Left renal pelvis (tissue), 4 donors: ENCODE measurements around the gene DMD. TPM values are rescaled to one million over a fixed set of nuclear protein-coding genes. Genes with fewer than 3 reads are reported as not detected.

ENCODE experiments used
- DNase-seq, 4 donors: peaks; one replicate each; pipeline ENCODE4 v3.0.0-alpha.2; 2013; ENCODE audit warnings: low read depth in 4 of 4, low spot score in 3 of 4
- polyA plus RNA-seq, 4 donors: library from polyadenylated mRNA; unstranded; fragments of 120-200 nt; gene quantifications; one replicate each; pipeline ENCODE4 v1.2.1, GENCODE V29; 2013; ENCODE audit not compliant: insufficient read length in 4 of 4

Gene DMD
- polyA plus RNA-seq, 4 donors: 17.2 to 31.2 (median 20.1) TPM

GRCh38 chrX:31572360-31572759, 1639.0 kb downstream of the DMD start:
- no peak for DNase-seq

- DNase-seq: no peak
Observed at GRCh38 chrX:31570658-31571057, 1640.7 kb downstream of the DMD start.

GRCh38 chrX:31563792-31564191, 1647.6 kb downstream of the DMD start:
- no peak for DNase-seq

- no peak for DNase-seq
Observed at GRCh38 chrX:31555506-31555905, 1655.8 kb downstream of the DMD start.

- DNase-seq: no peak
Observed at GRCh38 chrX:31551913-31552312, 1659.4 kb downstream of the DMD start.

- DNase-seq: no peak
Observed at GRCh38 chrX:31550158-31550557, 1661.2 kb downstream of the DMD start.

GRCh38 chrX:31547816-31548215, 1663.5 kb downstream of the DMD start:
- DNase-seq: no peak

- DNase-seq: no peak
Observed at GRCh38 chrX:31547416-31547815, 1663.9 kb downstream of the DMD start.

GRCh38 chrX:31546126-31546525, 1665.2 kb downstream of the DMD start:
- no peak for DNase-seq

- DNase-seq: no peak
Observed at GRCh38 chrX:31545726-31546125, 1665.6 kb downstream of the DMD start.

GRCh38 chrX:31545191-31545590, 1666.2 kb downstream of the DMD start:
- DNase-seq: no peak

GRCh38 chrX:31543634-31544033, 1667.7 kb downstream of the DMD start:
- no peak for DNase-seq

GRCh38 chrX:31542566-31542965, 1668.8 kb downstream of the DMD start:
- no peak for DNase-seq

- no peak for DNase-seq
Observed at GRCh38 chrX:31540313-31540712, 1671.0 kb downstream of the DMD start.

- no peak for DNase-seq
Observed at GRCh38 chrX:31527455-31528126, 1683.8 kb downstream of the DMD start.

- no peak for DNase-seq
Observed at GRCh38 chrX:31523884-31524536, 1687.3 kb downstream of the DMD start.

- no peak for DNase-seq
Observed at GRCh38 chrX:31522760-31523159, 1688.6 kb downstream of the DMD start.

GRCh38 chrX:31521941-31522340, 1689.4 kb downstream of the DMD start:
- DNase-seq: no peak

GRCh38 chrX:31516527-31516926, 1694.8 kb downstream of the DMD start:
- no peak for DNase-seq

GRCh38 chrX:31508338-31508737, 1703.0 kb downstream of the DMD start:
- no peak for DNase-seq

- DNase-seq: no peak
Observed at GRCh38 chrX:31506928-31507327, 1704.4 kb downstream of the DMD start.

- no peak for DNase-seq
Observed at GRCh38 chrX:31506360-31506759, 1705.0 kb downstream of the DMD start.

GRCh38 chrX:31500921-31501320, 1710.4 kb downstream of the DMD start:
- DNase-seq: no peak
